ENCODE measurements around the gene ANKRD34A.

ANKRD34A gene

GRCh38 chr1:145918992-145919939, 45.1 kb downstream of the ANKRD34A start:
- no peaks in the 10 kb centered on the region for H3K27me3 ChIP-seq (replicated peaks)
- TF ChIP-seq CTCF (IDR thresholded peaks at IDR 0.05; ENCODE audit: low read depth, low read length, missing control alignments), result peak; percentile 5
- in situ Hi-C loops (cut with HindIII; ENCODE audit: low pct_ligation_motif_present, low sequenced_read_pairs), result no loop called here
- DNase-seq, result peak; percentile 48
- peak overlapping the region; percentile 92 for H3K4me3 ChIP-seq (ENCODE audit: low read depth, low read length)
- peaks cover 8% of the 10 kb centered on the region for H3K36me3 ChIP-seq (replicated peaks)
- peak overlapping the region; percentile 89 for H3K27ac ChIP-seq

GRCh38 chr1:145918144-145918991, 46.0 kb downstream of the ANKRD34A start, which contains the start of gene PEX11B:
Gene PEX11B, minus strand, starts transcription at chr1:145918717. Its CDS starts 29 bp downstream, at chr1:145918688.
- Histone ChIP-seq H3K27me3 (replicated peaks) (no peaks in the 10 kb centered on the region), H3K4me3 (ENCODE audit: low read depth, low read length) (peak within 1 kb of the TSS; percentile 92), H3K36me3 (replicated peaks) (peaks cover 8% of the 10 kb centered on the region), H3K27ac (peak within 1 kb of the TSS; percentile 89)
- in situ Hi-C loops (cut with HindIII; ENCODE audit: low pct_ligation_motif_present, low sequenced_read_pairs), result no loop called here
- no peak for TF ChIP-seq CTCF (IDR thresholded peaks at IDR 0.05; ENCODE audit: low read depth, low read length, missing control alignments)
- DNase-seq, result peak; percentile 87

- in situ Hi-C loops (cut with HindIII; ENCODE audit: low pct_ligation_motif_present, low sequenced_read_pairs), result no loop called here
- Histone ChIP-seq H3K36me3 (replicated peaks) (peaks cover 11% of the 10 kb centered on the region), H3K27me3 (replicated peaks) (no peaks in the 10 kb centered on the region), H3K4me3 (ENCODE audit: low read depth, low read length) (peak overlapping the region; percentile 92), H3K27ac (no peak overlapping the region)
- DNase-seq, result no peak
- TF ChIP-seq CTCF (IDR thresholded peaks at IDR 0.05; ENCODE audit: low read depth, low read length, missing control alignments), result no peak
Measured at GRCh38 chr1:145917595-145917994, 46.8 kb downstream of the ANKRD34A start.

GRCh38 chr1:145916745-145917144, 47.6 kb downstream of the ANKRD34A start:
- peak; percentile 13 for DNase-seq
- in situ Hi-C loops (cut with HindIII; ENCODE audit: low pct_ligation_motif_present, low sequenced_read_pairs), result no loop called here
- Histone ChIP-seq H3K27me3 (replicated peaks) (no peaks in the 10 kb centered on the region), H3K4me3 (ENCODE audit: low read depth, low read length) (no peak overlapping the region), H3K36me3 (replicated peaks) (peaks cover 16% of the 10 kb centered on the region), H3K27ac (no peak overlapping the region)
- TF ChIP-seq CTCF (IDR thresholded peaks at IDR 0.05; ENCODE audit: low read depth, low read length, missing control alignments), result no peak

- Histone ChIP-seq H3K27ac (no peak overlapping the region), H3K27me3 (replicated peaks) (no peaks in the 10 kb centered on the region), H3K36me3 (replicated peaks) (peaks cover 19% of the 10 kb centered on the region), H3K4me3 (ENCODE audit: low read depth, low read length) (no peak overlapping the region)
- DNase-seq, result no peak
- in situ Hi-C loops (cut with HindIII; ENCODE audit: low pct_ligation_motif_present, low sequenced_read_pairs), result no loop called here
- TF ChIP-seq CTCF (IDR thresholded peaks at IDR 0.05; ENCODE audit: low read depth, low read length, missing control alignments), result no peak
Measured at GRCh38 chr1:145912128-145912641, 52.2 kb downstream of the ANKRD34A start.

Measured in brain microvascular endothelial cell (primary cell).